ENCODE results near the gene LMO1.

The LMO1 gene

DNA sequence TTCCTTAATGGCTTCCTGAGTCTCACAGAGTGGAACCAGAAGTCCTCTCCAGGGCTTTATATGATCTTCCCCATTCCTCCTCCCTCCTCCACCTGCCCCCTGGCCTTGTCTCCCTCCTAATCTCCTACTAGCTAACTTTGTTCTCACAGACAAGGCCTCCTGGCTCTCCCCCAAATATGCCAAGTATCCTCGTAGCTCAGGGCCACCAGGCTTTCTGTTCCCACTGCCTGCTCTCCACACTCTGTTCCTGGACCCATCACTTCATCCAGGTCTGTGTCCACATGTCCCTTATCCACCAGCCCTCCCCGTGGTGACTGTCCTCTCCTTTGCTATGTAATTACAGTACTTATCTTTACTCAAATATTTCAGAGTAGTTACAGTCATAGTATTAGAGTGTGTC lies 23.2 kb upstream of the LMO1 start:
- TF ChIP-seq ISL1 (CRISPR knock-in tag; IDR thresholded peaks at IDR 0.05) (no peak), ESRRG (CRISPR knock-in tag; IDR thresholded peaks at IDR 0.05) (no peak)
- TF ChIP-seq, protein P1, sequence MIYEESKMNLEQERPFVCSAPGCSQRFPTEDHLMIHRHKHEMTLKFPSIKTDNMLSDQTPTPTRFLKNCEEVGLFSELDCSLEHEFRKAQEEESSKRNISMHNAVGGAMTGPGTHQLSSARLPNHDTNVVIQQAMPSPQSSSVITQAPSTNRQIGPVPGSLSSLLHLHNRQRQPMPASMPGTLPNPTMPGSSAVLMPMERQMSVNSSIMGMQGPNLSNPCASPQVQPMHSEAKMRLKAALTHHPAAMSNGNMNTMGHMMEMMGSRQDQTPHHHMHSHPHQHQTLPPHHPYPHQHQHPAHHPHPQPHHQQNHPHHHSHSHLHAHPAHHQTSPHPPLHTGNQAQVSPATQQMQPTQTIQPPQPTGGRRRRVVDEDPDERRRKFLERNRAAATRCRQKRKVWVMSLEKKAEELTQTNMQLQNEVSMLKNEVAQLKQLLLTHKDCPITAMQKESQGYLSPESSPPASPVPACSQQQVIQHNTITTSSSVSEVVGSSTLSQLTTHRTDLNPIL (CRISPR knock-in tag; IDR thresholded peaks at IDR 0.05; ENCODE audit: low read depth), result no peak
- TF ChIP-seq, protein P2, sequence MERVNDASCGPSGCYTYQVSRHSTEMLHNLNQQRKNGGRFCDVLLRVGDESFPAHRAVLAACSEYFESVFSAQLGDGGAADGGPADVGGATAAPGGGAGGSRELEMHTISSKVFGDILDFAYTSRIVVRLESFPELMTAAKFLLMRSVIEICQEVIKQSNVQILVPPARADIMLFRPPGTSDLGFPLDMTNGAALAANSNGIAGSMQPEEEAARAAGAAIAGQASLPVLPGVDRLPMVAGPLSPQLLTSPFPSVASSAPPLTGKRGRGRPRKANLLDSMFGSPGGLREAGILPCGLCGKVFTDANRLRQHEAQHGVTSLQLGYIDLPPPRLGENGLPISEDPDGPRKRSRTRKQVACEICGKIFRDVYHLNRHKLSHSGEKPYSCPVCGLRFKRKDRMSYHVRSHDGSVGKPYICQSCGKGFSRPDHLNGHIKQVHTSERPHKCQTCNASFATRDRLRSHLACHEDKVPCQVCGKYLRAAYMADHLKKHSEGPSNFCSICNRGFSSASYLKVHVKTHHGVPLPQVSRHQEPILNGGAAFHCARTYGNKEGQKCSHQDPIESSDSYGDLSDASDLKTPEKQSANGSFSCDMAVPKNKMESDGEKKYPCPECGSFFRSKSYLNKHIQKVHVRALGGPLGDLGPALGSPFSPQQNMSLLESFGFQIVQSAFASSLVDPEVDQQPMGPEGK (CRISPR knock-in tag; IDR thresholded peaks at IDR 0.05; ENCODE audit: borderline replicate concordance), result no peak
- ATAC-seq, result no peak

DNA sequence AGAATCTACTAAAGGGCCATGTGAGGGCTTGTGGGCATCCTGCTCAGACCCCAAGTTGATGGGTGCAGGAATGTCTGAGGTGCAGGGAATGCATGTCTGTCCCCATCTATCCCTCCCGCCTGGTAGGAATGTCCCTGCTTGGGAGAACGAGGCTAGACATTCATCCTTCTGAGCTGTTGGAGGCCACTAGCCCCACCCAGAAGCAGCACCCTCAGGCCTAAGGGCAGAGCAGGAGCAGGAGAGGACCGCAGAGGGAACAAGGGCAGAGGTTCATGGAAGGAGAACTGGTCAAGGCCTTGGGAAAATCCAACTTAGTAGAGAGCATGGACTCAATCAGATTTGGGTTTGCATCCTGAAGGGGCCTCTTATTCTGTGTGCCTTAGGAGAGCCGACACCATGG lies 22.1 kb upstream of the LMO1 start:
- ATAC-seq, result no peak
- TF ChIP-seq PPARA (CRISPR knock-in tag; IDR thresholded peaks at IDR 0.05; ENCODE audit: borderline replicate concordance) (no peak), ZFP3 (CRISPR knock-in tag; IDR thresholded peaks at IDR 0.05) (no peak), ZNF70 (CRISPR knock-in tag; IDR thresholded peaks at IDR 0.05) (no peak), RARB (CRISPR knock-in tag; IDR thresholded peaks at IDR 0.05) (no peak), OSR1 (CRISPR knock-in tag; IDR thresholded peaks at IDR 0.05) (no peak)
- TF ChIP-seq, protein P3, sequence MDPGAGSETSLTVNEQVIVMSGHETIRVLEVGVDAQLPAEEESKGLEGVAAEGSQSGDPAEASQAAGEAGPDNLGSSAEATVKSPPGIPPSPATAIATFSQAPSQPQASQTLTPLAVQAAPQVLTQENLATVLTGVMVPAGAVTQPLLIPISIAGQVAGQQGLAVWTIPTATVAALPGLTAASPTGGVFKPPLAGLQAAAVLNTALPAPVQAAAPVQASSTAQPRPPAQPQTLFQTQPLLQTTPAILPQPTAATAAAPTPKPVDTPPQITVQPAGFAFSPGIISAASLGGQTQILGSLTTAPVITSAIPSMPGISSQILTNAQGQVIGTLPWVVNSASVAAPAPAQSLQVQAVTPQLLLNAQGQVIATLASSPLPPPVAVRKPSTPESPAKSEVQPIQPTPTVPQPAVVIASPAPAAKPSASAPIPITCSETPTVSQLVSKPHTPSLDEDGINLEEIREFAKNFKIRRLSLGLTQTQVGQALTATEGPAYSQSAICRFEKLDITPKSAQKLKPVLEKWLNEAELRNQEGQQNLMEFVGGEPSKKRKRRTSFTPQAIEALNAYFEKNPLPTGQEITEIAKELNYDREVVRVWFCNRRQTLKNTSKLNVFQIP (CRISPR knock-in tag; IDR thresholded peaks at IDR 0.05; ENCODE audit: borderline replicate concordance, low read depth), result no peak

DNA sequence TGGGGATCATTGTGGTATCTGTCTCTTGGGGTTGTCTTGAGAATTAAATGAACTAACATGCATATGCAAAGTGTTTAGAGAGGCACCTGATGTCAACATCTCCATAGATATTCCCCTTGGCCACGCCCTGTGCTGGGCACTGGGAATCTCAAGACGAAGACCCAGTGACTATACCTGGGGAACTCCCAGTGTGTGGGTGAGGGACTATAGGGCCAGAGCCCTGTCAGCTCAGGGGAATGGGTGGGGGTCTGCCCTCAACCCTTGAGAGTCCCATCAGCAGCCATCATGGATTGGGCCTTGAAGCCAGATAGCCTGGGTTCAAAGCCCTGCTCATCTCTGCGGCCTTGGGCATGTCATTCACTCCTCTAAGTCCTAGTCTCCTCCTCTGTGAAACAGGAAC lies 21.6 kb upstream of the LMO1 start:
- TF ChIP-seq PPARA (CRISPR knock-in tag; IDR thresholded peaks at IDR 0.05; ENCODE audit: borderline replicate concordance), result no peak
- TF ChIP-seq OSR1 (CRISPR knock-in tag; IDR thresholded peaks at IDR 0.05), result no peak
- TF ChIP-seq, protein P4, sequence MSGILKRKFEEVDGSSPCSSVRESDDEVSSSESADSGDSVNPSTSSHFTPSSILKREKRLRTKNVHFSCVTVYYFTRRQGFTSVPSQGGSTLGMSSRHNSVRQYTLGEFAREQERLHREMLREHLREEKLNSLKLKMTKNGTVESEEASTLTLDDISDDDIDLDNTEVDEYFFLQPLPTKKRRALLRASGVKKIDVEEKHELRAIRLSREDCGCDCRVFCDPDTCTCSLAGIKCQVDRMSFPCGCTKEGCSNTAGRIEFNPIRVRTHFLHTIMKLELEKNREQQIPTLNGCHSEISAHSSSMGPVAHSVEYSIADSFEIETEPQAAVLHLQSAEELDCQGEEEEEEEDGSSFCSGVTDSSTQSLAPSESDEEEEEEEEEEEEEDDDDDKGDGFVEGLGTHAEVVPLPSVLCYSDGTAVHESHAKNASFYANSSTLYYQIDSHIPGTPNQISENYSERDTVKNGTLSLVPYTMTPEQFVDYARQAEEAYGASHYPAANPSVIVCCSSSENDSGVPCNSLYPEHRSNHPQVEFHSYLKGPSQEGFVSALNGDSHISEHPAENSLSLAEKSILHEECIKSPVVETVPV (CRISPR knock-in tag; IDR thresholded peaks at IDR 0.05), result no peak
- TF ChIP-seq ZC3H10 (CRISPR knock-in tag; IDR thresholded peaks at IDR 0.05), result no peak
- TF ChIP-seq ESRRG (CRISPR knock-in tag; IDR thresholded peaks at IDR 0.05), result no peak
- no peak for TF ChIP-seq GLIS3 (CRISPR knock-in tag; IDR thresholded peaks at IDR 0.05)
- TF ChIP-seq ZFP30 (CRISPR knock-in tag; IDR thresholded peaks at IDR 0.05), result no peak
- no peak for TF ChIP-seq ZFP3 (CRISPR knock-in tag; IDR thresholded peaks at IDR 0.05)
- TF ChIP-seq TOX (CRISPR knock-in tag; IDR thresholded peaks at IDR 0.05; ENCODE audit: borderline replicate concordance), result no peak
- no peak for ATAC-seq

DNA sequence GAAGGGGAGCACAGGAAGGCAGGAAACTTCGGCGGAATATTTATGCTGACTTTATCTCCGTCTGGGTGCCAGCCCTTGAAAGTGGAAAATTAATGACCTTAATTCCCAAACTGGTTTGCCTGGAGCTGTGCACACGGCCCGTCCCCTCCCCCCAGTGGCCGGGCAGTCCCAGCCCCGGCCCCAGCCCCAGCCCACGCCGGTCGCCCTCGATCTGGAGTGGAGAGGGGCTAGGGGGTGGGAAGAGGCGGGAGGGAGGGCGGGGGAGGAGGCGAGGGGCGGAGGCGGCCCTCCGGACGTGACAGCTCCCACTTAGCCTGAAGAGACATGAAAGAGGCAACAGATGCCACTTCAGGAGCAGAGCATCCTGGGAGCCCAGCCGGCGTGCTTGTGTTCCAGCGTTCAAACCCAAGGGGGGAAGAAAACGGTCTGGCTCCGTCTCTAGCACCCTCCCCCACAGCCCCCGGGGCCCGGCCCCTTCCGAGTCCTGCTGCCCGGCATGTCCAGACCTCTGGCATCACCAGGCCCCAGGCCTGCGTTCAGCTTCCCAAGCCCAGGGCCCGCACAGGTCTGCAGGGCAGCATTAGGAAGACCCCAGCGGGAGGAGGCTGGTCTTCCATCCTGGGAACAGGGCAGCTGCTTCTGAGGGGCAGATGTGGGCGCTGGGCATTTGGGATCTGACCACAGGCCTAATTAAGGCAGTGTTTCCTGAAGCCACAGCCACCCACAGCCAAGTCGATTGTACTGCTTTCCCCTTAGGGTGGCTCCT lies 20.0 kb upstream of the LMO1 start:
- ATAC-seq, result peak; percentile 71
- TF ChIP-seq ZFP3 (CRISPR knock-in tag; IDR thresholded peaks at IDR 0.05) (peak; percentile 75), ESRRG (CRISPR knock-in tag; IDR thresholded peaks at IDR 0.05) (no peak), ZNF8 (CRISPR knock-in tag; IDR thresholded peaks at IDR 0.05) (no peak), ARNTL (CRISPR knock-in tag; IDR thresholded peaks at IDR 0.05; ENCODE audit: borderline replicate concordance, low read depth) (no peak), ZFP30 (CRISPR knock-in tag; IDR thresholded peaks at IDR 0.05) (no peak), CSDC2 (CRISPR knock-in tag; IDR thresholded peaks at IDR 0.05) (no peak), GLIS3 (CRISPR knock-in tag; IDR thresholded peaks at IDR 0.05) (no peak), SNAI2 (CRISPR knock-in tag; IDR thresholded peaks at IDR 0.05) (no peak), ISL1 (CRISPR knock-in tag; IDR thresholded peaks at IDR 0.05) (no peak), PPARA (CRISPR knock-in tag; IDR thresholded peaks at IDR 0.05; ENCODE audit: borderline replicate concordance) (no peak), BACH2 (CRISPR knock-in tag; IDR thresholded peaks at IDR 0.05; ENCODE audit: borderline replicate concordance) (no peak), RARB (CRISPR knock-in tag; IDR thresholded peaks at IDR 0.05) (no peak)
- TF ChIP-seq, protein P3 (CRISPR knock-in tag; IDR thresholded peaks at IDR 0.05; ENCODE audit: borderline replicate concordance, low read depth), result no peak
- TF ChIP-seq, protein P5, sequence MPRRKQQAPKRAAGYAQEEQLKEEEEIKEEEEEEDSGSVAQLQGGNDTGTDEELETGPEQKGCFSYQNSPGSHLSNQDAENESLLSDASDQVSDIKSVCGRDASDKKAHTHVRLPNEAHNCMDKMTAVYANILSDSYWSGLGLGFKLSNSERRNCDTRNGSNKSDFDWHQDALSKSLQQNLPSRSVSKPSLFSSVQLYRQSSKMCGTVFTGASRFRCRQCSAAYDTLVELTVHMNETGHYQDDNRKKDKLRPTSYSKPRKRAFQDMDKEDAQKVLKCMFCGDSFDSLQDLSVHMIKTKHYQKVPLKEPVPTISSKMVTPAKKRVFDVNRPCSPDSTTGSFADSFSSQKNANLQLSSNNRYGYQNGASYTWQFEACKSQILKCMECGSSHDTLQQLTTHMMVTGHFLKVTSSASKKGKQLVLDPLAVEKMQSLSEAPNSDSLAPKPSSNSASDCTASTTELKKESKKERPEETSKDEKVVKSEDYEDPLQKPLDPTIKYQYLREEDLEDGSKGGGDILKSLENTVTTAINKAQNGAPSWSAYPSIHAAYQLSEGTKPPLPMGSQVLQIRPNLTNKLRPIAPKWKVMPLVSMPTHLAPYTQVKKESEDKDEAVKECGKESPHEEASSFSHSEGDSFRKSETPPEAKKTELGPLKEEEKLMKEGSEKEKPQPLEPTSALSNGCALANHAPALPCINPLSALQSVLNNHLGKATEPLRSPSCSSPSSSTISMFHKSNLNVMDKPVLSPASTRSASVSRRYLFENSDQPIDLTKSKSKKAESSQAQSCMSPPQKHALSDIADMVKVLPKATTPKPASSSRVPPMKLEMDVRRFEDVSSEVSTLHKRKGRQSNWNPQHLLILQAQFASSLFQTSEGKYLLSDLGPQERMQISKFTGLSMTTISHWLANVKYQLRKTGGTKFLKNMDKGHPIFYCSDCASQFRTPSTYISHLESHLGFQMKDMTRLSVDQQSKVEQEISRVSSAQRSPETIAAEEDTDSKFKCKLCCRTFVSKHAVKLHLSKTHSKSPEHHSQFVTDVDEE (CRISPR knock-in tag; IDR thresholded peaks at IDR 0.05), result peak; percentile 24; the same call in 1 of the 2 replicates
- TF ChIP-seq, protein P4 (CRISPR knock-in tag; IDR thresholded peaks at IDR 0.05), result no peak

Data from SK-N-SH treated with all-trans-retinoic acid at 6 μM for 48 hours (cell line).